Measurements from ENCODE around the gene MRTFA. TPM values are rescaled to one million over a fixed set of nuclear protein-coding genes. Genes with fewer than 3 reads are reported as not detected.

MRTFA gene
- total RNA-seq, 2 experiments from 2014 or later = 55.3 to 58.9 TPM

GRCh38 chr22:40399621-40400020 is 236.9 kb downstream of the MRTFA start:
- Mint-ChIP-seq H3K4me1 (ENCODE audit: low read depth) (peaks cover 89% of the 10 kb centered on the region), H3K27me3 (no peaks in the 10 kb centered on the region), H3K9me3 (no peaks in the 10 kb centered on the region), H3K36me3 (ENCODE audit: low read depth) (peaks cover 38% of the 10 kb centered on the region), H3K4me3 (peak overlapping the region; percentile 78), H3K27ac (peak overlapping the region; percentile 90)
- Histone ChIP-seq H3K27me3 (ENCODE audit: control insufficient read depth in 1 of 2, insufficient read depth in 2 of 2, low read length in 2 of 2) (no peaks in the 10 kb centered on the region), H3K9me3 (ENCODE audit: control insufficient read depth in 1 of 2, insufficient read depth in 1 of 2, low read length in 2 of 2) (no peaks in the 10 kb centered on the region), H3K4me1 (ENCODE audit: insufficient read depth, low read length) (peaks cover 77% of the 10 kb centered on the region), H3K36me3 (ENCODE audit: insufficient read depth, low read length) (peaks cover 13% of the 10 kb centered on the region), H3K27ac (ENCODE audit: low read depth in 1 of 2, low read length in 2 of 2) (peak overlapping the region in 1 of 2 donors; percentile 3), H3K4me3 (ENCODE audit: low read length) (no peak overlapping the region)
- no peak for TF ChIP-seq CTCF (IDR thresholded peaks at IDR 0.05)
- DNase-seq (no peak), ATAC-seq (ENCODE audit: poor library complexity) (no peak)
- ChIA-PET POLR2A (interaction anchor here (0.7 to 3.3 kb wide), 11 partner anchors 11 to 355 kb away, joined by 3 to 17 read pairs (median 5); partner anchors contain the start of genes MRTFA and SGSM3), CTCF (interaction anchor here (0.6 to 0.8 kb wide), 2 partner anchors 34 to 186 kb away, joined by 3 read pairs; no protein-coding TSS in a partner anchor)
- intact Hi-C loops (cut with DNase I, micrococcal nuclease) = loop anchor here in 1 of 2 experiments (1.0 kb wide), 1 partner anchor 14 kb away; no protein-coding TSS in a partner anchor

- H3K4me3 ChIP-seq (ENCODE audit: low read length) = no peak overlapping the region
- peaks cover 3% of the 10 kb centered on the region for H3K36me3 ChIP-seq (ENCODE audit: insufficient read depth, low read length)
- ATAC-seq (ENCODE audit: poor library complexity) = no peak
- H3K27ac ChIP-seq (ENCODE audit: low read depth in 1 of 2, low read length in 2 of 2) = no peak overlapping the region
- no peak for TF ChIP-seq CTCF (IDR thresholded peaks at IDR 0.05)
- Mint-ChIP-seq H3K4me1 (ENCODE audit: low read depth) (peaks cover 93% of the 10 kb centered on the region), H3K27me3 (no peaks in the 10 kb centered on the region), H3K27ac (peak overlapping the region; percentile 80), H3K36me3 (ENCODE audit: low read depth) (peaks cover 20% of the 10 kb centered on the region), H3K9me3 (no peaks in the 10 kb centered on the region), H3K4me3 (no peak overlapping the region)
- no peaks in the 10 kb centered on the region for H3K9me3 ChIP-seq (ENCODE audit: control insufficient read depth in 1 of 2, insufficient read depth in 1 of 2, low read length in 2 of 2)
- intact Hi-C loops (cut with DNase I, micrococcal nuclease) = no loop called here
- peaks cover 60% of the 10 kb centered on the region for H3K4me1 ChIP-seq (ENCODE audit: insufficient read depth, low read length)
- no peak for DNase-seq
- CTCF ChIA-PET = interaction anchor here (0.7 kb wide), 1 partner anchor 800 kb away, joined by 4 read pairs; no protein-coding TSS in a partner anchor
- H3K27me3 ChIP-seq (ENCODE audit: control insufficient read depth in 1 of 2, insufficient read depth in 2 of 2, low read length in 2 of 2) = no peaks in the 10 kb centered on the region
- POLR2A ChIA-PET = interaction anchor here (0.6 to 1.1 kb wide), 2 partner anchors 13 to 25 kb away, joined by 3 read pairs; no protein-coding TSS in a partner anchor
Observed at GRCh38 chr22:40397396-40397795, 239.1 kb downstream of the MRTFA start.

- no peak for DNase-seq
- CTCF ChIA-PET = no interaction called here
- H3K4me3 ChIP-seq (ENCODE audit: low read length) = no peak overlapping the region
- H3K36me3 ChIP-seq (ENCODE audit: insufficient read depth, low read length) = peaks cover 3% of the 10 kb centered on the region
- ATAC-seq (ENCODE audit: poor library complexity) = no peak
- no peaks in the 10 kb centered on the region for H3K9me3 ChIP-seq (ENCODE audit: control insufficient read depth in 1 of 2, insufficient read depth in 1 of 2, low read length in 2 of 2)
- H3K4me1 ChIP-seq (ENCODE audit: insufficient read depth, low read length) = peaks cover 55% of the 10 kb centered on the region
- no peaks in the 10 kb centered on the region for H3K27me3 ChIP-seq (ENCODE audit: control insufficient read depth in 1 of 2, insufficient read depth in 2 of 2, low read length in 2 of 2)
- no peak for TF ChIP-seq CTCF (IDR thresholded peaks at IDR 0.05)
- POLR2A ChIA-PET = interaction anchor here (0.6 kb wide), 1 partner anchor 26 kb away, joined by 3 read pairs; no protein-coding TSS in a partner anchor
- peak overlapping the region; percentile 80 for H3K27ac Mint-ChIP-seq
- H3K9me3 Mint-ChIP-seq = no peaks in the 10 kb centered on the region
- H3K36me3 Mint-ChIP-seq (ENCODE audit: low read depth) = peaks cover 16% of the 10 kb centered on the region
- H3K4me1 Mint-ChIP-seq (ENCODE audit: low read depth) = peaks cover 93% of the 10 kb centered on the region
- H3K4me3 Mint-ChIP-seq = no peak overlapping the region
- H3K27me3 Mint-ChIP-seq = no peaks in the 10 kb centered on the region
- peak overlapping the region in 1 of 2 donors; percentile 4 for H3K27ac ChIP-seq (ENCODE audit: low read depth in 1 of 2, low read length in 2 of 2)
- intact Hi-C loops (cut with DNase I, micrococcal nuclease) = no loop called here
Observed at GRCh38 chr22:40396882-40397281, 239.6 kb downstream of the MRTFA start.

Data from CD4-positive, alpha-beta T cell (primary cell).